ENCODE data around the gene EEF1AKMT2.
A peak's percentile ranks its signal among the peaks of the same experiment; 100 is the strongest.
"Not testable (repeated sequence)": the region's sequence is repeated elsewhere in the genome, so short reads cannot be mapped to it uniquely, and the experiment has no call there.

The EEF1AKMT2 gene

DNA sequence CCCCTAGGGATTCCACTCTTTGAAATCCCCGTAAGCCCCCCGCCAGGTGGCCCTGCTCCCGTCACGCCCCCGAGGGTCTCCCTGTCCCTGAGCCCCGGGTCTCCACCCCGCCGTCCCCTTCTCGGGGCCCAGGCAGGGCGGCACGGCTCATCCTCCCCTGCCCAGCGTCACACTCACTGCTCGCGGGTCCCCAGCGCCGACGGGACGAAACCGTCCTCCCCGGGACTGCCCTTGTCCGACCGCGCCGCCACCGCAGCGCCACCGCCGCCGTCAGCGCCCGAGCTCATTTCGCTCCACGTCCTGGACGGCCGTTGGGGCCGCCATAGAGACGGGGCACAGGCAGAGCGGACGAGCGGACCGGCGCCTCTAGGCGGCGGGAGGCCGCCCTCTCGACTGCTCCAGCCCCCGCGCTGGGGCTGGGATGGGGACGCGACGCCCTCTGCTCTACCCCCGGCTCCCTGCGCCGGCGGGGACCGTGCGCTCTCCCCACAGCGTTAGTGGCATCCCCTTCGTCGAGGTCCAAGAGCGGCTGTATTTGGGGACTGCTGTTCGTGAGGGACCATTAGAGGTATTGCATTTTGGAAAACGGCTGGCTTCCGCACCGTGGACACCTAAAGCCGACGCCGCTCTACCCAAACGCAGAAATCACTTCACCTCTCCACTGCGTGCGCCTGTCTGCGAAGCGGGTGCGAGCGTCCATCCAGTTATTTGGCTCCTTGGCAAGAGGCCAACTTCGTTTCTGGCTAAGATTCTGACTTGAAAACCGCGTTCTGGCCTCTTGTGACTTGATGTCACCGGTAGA, at the start of gene EEF1AKMT2:
TSS of gene EEF1AKMT2 (minus strand) at position 341 of the 802 bp plus-strand sequence. CDS start at position 287, 54 bp downstream.
- DNase-seq (ENCODE audit: low read depth) = peak; percentile 85

DNA sequence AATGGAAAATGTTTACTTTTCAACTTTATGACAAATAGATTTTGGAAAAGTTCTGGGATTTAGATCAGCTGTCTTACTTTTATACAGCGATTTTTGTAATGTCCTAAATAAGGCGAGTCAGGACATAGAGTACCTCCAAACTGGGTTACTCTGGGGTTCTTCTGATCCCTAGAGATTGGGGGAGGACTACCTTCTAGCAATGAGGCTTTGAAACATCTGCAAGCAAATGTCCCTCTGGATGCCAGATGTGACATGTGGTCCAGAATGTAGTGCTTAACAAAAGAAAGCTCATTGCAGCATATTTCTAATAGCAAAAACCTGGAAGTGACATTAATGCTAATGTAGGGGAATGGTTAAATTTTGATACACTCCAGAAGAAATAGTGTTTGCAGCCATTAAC, 46.0 kb upstream of the EEF1AKMT2 start:
- DNase-seq (ENCODE audit: low read depth) = no peak

DNA sequence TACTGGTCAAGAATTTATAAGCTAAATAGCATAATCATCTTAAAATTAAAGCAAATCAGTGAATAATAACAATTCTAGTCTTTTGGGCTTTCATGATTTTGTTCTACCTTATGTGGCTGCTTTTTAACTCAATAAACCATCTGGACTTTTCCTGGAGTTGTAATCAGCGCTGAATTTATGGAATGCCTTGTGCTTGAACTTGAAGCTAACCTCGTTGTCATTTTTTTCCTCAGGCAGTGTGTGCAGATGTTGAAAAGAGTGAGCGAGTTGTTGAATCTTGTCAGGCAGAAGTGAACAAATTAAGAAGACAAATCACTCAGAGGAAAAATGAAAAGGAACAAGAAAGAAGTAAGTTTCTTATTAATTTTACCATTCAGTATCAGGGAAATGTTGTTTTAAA, 39.4 kb upstream of the EEF1AKMT2 start:
- DNase-seq (ENCODE audit: low read depth) = no peak

DNA sequence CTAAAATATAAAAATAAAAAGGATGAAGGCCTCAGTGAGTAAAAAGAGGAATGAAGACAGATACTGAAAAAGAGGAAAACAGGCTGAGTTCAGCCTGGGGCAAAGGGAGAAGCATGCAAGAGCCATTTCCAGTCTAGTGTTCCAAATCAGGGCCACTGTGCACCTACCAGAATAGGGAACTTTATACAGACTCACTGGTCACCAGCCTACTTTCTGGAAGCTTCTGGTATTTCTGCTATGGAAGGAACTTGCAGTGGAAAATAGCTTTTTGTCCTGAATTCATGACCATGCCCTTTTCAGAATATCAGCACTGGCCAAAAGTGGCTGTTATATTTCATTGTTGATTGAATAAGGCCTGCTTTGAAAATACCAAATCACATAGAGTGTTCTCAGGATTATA, 38.8 kb upstream of the EEF1AKMT2 start:
- DNase-seq (ENCODE audit: low read depth) = no peak

DNA sequence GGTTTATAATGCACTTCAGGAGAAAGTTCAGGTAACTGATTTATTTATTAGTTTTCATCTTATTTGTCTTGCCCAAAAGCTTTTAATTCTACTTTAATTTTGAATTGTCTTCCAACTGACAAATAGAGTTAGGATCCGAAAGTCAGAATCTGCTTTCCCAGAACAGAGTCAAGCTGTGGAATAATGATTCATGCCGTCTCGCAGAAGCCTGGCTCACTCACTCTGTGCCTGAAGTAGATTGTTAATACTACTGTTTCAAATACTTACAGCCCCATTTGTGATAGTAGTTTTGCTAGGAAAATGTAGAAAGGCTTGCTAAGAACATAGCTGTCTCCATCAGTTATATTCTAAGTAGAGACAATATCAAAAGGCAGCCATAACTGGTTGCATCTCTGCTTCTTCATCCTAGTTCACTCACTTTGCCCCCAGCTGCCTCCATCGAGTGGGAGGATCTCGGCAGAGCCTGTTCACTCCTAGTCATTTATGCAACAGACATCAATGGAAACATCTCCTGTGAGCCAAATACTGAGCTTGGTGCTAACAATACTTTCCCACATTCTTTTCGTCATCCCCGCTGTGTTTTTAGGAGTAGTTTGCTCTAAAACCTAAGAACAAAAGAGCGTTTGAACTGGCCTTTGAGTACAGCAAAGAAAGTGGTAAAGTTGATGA, 37.9 kb upstream of the EEF1AKMT2 start:
- DNase-seq (ENCODE audit: low read depth) = no peak

DNA sequence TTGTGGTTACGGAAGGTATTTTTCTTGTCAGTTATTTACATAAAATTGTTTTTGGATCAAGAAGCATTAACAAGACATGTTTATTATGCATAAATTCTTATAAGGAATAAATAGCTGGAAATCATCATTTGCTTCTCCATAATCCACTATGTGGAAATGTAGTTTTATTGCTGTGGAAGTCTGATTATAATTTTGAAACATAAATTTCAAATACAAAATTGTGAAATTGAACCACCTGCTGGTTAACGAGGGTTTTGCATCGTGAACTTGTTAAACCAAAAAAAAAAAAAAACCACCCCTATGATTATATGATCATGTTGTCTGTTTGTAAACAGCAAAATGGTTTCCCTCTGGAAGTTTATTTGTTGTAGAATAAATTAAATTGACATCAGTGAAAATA, 35.8 kb upstream of the EEF1AKMT2 start:
- DNase-seq (ENCODE audit: low read depth) = peak; percentile 24

DNA sequence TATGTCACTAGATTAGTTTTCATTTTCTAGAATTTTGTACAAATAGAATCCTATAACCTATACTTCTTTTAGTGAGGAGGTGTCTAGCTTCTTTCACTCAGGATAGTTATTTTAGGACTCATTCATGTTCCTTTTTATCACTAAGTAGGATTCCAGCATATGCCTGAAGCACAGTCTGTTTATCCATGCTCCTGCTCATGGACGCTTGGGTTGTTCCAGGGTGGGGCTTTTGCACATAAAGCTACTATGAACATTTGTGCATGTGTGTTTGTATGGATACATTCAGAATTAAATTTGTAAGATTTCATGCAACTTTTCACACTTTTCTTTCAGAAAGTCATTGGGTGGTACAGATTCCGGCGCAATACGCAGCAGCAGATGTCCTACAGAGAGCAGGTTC, 34.6 kb upstream of the EEF1AKMT2 start:
- no peak for DNase-seq (ENCODE audit: low read depth)

DNA sequence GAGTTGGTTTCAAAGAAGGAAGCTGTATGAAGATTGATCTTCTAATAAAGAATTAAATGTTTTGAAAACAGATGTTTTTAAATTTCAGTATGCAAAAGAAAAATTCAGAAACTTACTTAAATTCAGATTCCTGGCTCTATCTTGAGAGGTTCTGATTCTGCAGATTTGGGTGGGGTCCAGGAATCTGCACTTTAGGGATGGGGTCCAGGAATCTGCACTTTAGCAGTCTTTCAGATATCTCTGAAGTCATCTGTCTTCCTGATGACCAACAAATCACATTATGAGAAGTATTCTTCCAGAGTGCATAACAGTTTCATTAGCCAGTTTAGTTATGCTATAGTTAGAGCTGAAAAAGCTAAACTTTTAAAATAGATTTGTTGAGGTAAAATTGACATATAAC, 34.0 kb upstream of the EEF1AKMT2 start:
- no peak for DNase-seq (ENCODE audit: low read depth)

DNA sequence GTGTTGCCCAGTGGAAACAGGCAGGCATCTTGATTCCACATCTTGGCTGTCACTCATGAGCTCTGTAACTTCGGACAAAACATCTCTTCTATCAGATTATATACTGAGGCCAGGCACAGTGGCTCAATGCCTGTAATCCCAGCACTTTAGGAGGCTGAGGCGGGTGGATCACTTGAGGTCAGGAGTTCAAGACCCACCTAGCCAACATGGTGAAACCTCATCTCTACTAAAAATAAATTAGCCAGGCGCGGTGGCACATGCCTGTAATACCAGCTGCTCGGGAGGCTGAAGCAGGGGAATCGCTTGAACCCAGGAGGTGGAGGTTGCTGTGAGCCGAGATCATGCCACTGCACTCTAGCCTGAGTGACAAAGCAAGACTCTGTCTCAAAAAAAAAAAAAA, 33.2 kb upstream of the EEF1AKMT2 start:
- DNase-seq (ENCODE audit: low read depth) = not testable (repeated sequence)

DNA sequence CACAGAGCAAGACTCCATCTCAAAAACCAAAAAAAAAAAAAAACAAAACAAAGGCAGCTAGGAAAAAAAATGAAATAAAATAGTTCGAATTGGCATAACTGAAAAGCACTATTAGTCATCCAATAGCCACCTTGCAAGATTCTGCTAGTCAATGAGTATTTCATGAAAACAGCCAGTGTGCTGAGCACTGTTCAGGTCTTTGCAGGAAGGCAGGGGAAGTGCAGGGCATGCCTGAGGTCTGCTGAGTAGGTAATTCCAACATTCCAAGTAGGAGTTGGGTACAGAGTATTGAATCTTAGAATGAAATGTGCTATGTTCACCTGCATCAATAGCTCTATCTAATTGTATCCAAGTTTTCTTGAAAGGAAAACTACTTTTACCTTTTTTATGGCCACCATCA, 32.8 kb upstream of the EEF1AKMT2 start:
- DNase-seq (ENCODE audit: low read depth) = no peak

DNA sequence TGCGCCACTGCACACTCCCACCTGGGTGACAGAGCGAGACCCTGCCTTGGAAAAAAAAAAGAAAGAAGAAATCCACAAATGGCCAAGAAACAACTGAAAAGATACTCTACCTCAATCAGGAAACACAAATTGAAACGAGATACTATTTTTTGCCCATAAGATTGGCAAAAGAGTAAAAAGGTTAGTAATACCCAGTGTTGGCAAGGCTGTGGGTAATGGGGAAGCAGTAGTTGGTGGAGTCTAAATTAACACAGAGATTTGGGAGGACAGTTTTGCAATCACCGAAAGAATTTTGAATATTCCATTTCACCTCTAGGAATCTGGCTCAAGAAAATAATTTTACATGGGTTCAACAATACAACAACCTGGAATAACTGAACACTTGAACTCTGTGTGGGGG, 29.8 kb upstream of the EEF1AKMT2 start:
- no peak for DNase-seq (ENCODE audit: low read depth)

DNA sequence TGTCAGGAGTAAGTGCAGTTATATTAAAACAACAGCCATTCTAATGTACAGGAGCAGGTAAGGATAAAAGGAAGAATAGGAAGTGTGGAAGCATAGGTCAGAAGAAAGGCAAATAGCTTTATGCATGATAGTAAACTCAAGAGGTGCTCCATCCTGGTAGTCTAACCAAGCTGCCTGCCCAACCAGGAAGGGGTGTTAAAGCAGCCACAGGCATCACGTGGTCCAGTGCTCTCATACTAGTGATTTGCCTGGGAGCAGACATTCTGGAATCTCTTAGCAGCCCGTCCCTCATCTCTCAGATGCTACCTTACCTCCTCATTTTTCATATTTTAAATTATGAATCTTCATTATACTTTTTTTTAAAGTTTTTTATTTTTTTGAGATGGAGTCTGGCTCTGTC, 28.4 kb upstream of the EEF1AKMT2 start:
- DNase-seq (ENCODE audit: low read depth) = no peak

DNA sequence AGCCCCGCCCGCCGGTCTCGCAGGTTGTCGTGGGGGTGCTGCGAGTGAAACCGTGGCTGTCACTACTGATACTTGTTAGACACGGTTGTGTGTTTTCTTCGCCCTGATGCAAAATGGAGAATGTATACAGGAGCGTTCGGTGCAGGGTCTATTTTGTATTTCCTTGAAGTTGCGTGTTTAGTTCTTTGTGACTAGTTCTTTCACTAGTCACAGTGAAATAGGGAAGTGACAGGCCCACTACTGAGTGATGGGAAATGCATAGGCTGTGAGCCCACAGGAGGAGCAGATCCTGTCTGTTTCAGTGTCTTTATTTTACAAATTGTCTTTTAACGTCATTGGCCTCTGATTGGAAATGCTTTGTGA, 10.6 kb upstream of the EEF1AKMT2 start:
- peak; percentile 7 for DNase-seq (ENCODE audit: low read depth)

DNA sequence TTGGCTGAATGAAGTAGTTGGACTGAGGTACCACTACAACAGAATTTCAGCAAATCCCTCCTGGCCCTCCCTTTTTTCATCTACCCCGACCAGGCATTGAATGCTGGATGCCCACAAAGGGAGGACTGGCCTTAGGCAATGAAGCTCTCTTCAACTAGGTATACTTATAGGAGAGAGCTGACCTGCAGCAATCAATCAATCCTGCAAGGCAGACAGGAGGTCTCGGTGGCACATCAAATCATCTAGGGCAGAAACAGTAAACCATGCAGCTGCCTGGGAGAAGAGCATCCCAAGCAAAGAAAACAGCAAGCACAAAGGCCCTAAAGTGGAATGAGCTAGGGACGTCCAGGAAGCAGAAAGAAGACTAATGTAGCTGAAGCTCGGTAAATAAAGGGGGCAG, 7.5 kb upstream of the EEF1AKMT2 start:
- DNase-seq (ENCODE audit: low read depth) = no peak

DNA sequence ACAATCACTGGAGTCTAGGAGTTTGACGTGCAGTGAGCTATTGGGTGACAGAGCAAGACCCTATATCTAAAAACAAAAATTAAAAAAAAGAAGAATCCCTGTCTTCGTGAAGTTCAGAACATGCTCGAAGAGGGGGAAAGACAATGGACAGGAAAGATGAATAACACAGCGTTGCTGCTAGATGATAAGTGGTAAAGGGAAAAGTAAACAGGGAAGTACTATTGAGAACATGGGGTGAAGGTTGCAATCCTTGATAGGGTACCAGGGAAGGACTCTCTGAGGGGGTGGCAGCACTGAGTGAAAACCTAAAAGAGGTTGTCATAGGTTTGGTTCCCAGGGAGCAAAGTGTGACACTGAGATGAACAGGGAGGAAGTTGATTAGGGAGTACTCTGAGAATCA, 7.1 kb upstream of the EEF1AKMT2 start:
- DNase-seq (ENCODE audit: low read depth) = no peak

DNA sequence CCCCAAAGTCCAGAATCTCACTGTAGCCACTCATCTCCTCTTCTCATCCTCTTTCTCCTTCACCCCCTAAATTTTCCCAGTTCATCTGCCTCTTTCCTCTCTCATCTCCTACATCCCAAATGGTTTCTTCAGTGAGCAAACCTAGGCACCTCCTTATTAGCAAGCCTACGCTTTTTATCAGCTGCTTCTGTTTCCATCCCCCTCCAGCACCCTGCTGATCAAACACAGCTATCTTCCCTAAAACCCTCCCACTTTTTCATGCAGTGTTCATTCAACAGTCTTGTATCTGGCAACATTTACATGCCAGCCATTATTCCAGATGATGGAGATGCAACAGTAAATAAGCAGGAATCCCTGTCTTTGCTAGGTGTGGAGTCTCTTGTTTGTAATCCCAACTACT, 6.7 kb upstream of the EEF1AKMT2 start:
- no peak for DNase-seq (ENCODE audit: low read depth)

DNA sequence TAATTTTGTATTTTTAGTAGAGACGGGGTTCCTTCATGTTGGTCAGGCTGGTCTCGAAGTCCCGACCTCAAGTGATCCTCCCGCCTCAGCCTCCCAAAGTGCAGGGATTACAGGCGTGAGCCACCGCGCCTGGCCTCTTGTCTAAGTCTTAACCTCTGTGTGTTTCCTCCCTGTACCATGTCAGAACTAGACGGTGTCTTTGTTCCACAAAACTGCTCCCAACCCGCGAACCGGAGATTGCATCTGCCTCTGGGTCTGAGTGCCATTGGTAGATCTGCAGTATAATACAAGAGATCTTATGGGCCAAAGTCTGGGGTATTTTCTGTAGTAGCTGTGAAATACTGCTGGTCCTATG, 1.3 kb upstream of the EEF1AKMT2 start:
- no peak for DNase-seq (ENCODE audit: low read depth)

DNA sequence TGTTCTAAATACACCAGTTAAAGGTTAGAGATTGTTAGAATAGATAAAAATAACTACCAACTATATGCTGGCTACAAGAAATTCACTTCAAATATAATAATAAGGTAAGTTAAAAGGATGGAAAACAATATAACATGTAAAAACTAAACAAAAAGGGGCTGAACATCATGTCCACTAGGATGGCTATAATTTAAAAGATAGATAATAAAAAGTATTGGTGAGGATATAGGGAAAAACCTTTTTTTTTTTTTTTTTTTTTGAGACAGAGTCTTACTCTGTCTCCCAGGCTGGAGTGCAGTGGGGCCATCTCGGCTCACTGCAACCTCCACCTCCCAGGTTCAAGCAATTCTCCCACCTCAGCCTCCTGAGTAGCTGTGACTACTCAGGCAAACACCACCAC, 8.8 kb downstream of the EEF1AKMT2 start:
- DNase-seq (ENCODE audit: low read depth) = not testable (repeated sequence)

DNA sequence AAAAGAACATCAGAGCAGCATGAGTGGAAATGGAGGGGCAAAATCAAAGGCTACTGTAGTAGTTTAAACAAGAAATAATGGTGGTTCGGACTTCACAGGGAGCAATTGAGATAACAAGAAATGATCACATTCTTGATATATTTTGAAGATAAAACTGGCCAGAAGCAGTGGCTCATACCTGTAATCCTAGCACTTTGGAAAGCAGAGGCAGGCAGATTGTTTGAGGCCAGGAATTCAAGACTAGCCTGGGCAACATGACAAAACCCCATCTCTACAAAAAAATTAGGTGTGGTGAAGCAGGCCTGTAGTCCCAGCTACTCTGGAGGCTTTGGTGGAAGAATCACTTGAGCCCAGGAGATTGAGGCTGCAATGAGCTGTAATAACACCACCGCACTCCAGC, 22.9 kb downstream of the EEF1AKMT2 start:
- DNase-seq (ENCODE audit: low read depth) = no peak

DNA sequence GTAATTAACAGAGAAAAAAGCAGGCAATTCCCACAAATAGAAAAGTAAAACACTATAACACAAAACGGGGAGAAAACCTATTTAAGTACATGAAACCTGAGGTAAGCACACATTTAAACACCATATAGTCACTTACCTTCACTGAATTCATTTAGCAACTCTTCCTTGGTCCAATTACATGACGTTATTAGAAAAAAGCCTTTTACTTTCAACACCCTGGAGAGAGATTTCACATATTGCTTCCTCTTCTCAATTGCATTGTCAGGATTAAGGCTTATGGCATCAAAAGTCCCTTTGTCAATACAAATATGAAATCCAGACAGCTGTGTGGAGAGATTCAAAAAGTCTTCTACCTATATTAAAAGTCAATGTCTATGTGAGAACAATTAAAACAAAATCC, 26.4 kb downstream of the EEF1AKMT2 start:
- no peak for DNase-seq (ENCODE audit: low read depth)

DNA sequence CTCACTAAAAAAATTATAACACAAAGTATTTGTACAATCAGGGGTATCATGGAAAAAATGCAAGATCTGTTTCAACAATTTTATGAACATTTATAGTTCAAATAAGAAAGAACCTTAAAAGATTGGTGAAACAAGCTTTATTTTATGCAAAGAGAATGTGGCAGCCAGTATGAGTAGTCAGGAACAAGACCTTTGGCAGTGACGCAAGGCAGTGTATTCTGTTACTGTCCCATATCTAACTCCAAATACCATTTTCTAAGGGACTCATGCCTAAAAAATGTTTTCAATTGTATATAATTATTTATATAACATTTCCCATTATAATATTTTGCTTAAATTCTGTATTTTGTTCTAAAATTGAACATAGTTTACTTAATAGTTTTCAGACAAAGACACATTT, 28.4 kb downstream of the EEF1AKMT2 start:
- DNase-seq (ENCODE audit: low read depth) = peak; percentile 18

DNA sequence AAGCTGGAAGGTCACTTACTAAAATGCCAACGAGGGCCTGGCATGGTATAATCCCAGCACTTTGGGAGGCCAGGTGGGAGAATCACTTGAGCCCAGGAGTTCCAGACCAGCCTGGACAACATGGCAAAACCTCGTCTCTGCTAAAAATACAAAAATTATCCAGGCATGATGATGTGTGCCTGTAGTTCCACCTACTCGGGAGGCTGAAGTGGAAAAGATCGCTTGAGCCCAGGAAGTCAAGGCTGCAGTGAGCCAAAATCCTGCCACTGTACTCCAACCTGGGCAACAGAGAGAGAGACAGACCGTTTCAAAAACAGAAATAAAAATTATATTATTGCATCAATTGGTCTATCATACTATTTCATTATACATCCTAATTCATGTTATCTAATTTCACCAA, 29.4 kb downstream of the EEF1AKMT2 start:
- no peak for DNase-seq (ENCODE audit: low read depth)

DNA sequence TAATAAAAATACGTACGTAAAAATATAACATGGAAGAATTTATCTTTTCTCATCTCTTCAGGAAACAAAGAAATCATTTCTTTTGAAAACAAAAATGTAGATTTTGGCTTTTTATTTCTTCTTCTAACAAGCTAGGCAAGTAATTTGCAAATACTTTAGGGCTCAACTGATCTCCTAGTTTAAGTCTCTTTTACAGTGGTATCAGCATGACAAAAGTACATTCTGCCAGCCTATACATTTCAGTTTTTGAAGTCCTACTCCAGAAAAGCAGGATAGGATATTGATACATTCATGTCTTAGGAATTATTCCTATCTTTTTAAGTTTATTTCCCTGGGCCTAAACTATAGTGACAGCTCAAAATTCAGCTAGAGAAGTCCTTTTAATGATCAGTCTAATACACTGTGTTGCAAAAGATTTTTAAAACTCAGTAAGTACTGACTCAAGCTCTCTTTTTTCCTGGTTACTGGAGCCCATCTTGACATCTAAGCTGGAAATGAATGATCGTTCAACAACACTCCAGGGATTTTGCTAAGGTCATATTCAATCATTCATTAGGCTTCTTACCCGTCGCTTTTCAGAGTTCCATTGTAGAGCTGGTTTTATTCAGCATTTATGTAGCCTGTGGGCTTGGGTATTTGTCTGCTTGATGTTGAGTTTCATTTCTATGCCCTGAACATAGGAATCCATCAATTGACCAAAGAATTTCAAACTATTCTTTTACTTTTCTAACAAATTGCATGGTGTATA, 35.4 kb downstream of the EEF1AKMT2 start:
- DNase-seq (ENCODE audit: low read depth) = no peak
